D721Med (cell line): ENCODE measurements around the gene ZNF565.

Source experiments
- DNase-seq: peaks from one replicate; pipeline ENCODE4 v3.0.0; 2011; ENCODE audit warnings: low spot score; ENCODE audit not compliant: insufficient read length
- FAIRE-seq: peaks from 2 replicates; lab custom pipeline; 2011; peaks lifted over from hg19 to GRCh38; lab: Jason Lieb, UNC
- CTCF ChIP-seq: IDR thresholded peaks from 2 replicates; pipeline ENCODE4 v1.5.1; 2012; ENCODE audit warnings: mild to moderate bottlenecking, control low read depth; ENCODE audit not compliant: insufficient read depth; ENCODE audit errors: missing control alignments

ZNF565 gene

GRCh38 chr19:36144624-36145023 lies 69.8 kb downstream of the ZNF565 start:
- TF ChIP-seq CTCF: no peak
- no peak for FAIRE-seq
- DNase-seq: no peak

- FAIRE-seq: no peak
- TF ChIP-seq CTCF: no peak
- DNase-seq: no peak
Observed at GRCh38 chr19:36142496-36142895, 72.0 kb downstream of the ZNF565 start.

GRCh38 chr19:36142046-36142445 lies 72.4 kb downstream of the ZNF565 start:
- no peak for TF ChIP-seq CTCF
- no peak for DNase-seq
- FAIRE-seq: no peak

- DNase-seq: peak; percentile 94
- TF ChIP-seq CTCF: no peak
- no peak for FAIRE-seq
Observed at GRCh38 chr19:36141039-36141927, 73.2 kb downstream of the ZNF565 start.

DNA sequence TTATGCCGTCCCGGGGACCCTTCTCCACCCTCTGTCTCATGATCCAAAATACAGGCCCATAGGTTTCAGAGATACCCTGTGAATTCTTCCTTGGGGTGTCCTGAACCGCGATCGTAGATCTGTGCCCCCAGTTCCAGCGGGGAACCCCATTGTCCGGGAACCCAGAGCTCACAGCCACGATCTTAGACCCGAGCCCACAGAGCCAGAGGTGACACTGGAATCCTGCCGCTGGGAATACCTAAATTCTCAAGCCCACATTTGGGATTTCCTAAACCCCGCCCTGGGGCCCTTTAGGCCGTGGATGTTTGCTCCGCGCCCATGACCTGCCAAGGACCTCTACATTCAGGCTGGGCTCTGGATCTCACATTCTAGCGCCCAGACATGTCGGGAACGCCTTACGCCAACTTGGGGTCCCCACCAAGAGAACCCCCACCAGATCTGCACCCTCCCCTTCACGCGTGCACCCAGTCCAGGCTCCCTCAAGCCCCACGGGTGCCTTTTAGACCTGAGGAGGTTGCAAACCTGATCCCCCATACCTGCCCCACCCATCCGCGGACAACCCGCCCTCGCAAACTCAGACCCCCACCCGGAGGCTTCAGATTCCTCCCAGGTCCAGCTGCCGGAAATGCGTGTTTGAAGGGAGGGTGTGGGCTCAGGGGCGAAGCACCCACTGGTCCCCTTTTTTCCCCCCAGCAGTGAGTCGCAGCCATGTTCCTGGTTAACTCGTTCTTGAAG lies 74.0 kb downstream of the ZNF565 start:
- peak; percentile 77 for DNase-seq
- no peak for FAIRE-seq
- TF ChIP-seq CTCF: no peak

DNA sequence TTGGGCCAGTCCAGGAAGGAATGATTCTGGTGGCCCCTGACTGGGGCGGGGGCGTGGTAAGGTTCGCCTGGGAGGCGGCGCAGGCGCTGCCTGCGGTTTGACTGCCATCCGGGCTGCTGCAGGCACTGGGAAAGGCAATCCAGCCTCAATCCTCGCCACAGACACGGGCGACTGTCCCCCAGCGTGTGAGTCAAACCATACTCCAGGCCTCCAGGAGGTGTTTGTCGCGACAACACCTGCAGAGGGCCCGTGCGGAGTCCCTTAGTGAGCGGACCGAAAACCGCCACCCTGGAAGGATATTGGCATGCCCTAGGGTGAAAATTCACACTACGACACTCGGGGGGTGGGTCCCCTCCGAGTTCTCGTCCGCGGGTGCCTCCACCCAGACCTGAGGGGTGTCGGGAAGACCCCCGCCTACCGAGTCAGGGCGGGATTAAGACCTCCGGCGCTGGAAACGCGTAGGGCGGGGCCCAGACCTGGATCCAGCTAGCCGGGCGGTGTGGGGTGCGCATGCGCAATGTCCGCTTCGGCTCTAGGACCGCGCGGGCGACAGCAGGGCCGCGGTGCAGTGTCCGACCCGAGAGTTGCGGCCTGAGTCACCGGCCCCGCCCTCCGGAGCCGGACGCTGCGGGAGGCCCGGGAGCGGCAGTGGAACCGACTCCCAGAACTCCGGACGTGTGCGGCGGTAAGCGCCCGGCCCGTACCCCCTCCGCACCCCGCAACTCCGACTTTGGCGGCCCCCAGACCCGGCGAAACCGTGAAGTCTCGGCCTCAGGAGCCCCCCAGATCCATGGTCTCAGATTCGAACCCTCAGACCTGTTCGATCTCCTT lies 74.8 kb downstream of the ZNF565 start, which contains the start of gene CAPNS1:
TSS of gene CAPNS1 (plus strand) at position 594 of the 831 bp plus-strand sequence. CDS start 946 bp downstream, outside the sequence.
- FAIRE-seq: no peak

More for the DNA sequence above, 74.8 kb downstream of the ZNF565 start, which contains the start of gene CAPNS1:
- no peak for TF ChIP-seq CTCF
- DNase-seq: peak; percentile 87
